Measurements from ENCODE around the gene DMXL2. TPM values are rescaled to one million over a fixed set of nuclear protein-coding genes. Genes with fewer than 3 reads are reported as not detected.
"Not testable (repeated sequence)": the region's sequence is repeated elsewhere in the genome, so short reads cannot be mapped to it uniquely, and the experiment has no call there.

The DMXL2 gene
- total and polyA plus RNA-seq, 12 donors, result 4.5 to 18.6 (median 6.9) TPM

DNA sequence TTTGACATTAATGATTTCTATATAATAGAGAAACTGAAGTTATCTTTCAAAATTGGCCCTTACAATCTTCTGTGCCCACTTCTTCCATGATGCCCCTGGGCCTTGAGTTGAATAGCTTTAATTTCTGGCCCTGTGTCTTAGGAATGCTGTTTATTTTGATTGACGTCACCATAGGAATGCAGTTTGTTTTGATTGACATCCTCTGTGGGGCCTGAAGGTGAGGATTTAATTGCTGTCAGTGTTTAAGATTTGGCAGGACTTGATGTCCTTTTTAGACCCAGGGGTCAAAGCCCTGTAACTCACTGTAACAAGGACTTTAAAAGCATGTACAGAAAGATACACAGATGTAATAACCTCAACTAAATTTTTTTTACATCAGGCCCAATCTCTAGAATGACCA lies 197.8 kb downstream of the DMXL2 start:
- intact Hi-C loops (cut with DNase I), result no loop called here
- Histone ChIP-seq H3K4me3 (no peak overlapping the region), H3K4me1 (no peaks in the 10 kb centered on the region), H3K36me3 (no peaks in the 10 kb centered on the region), H3K9me3 (no peaks in the 10 kb centered on the region), H3K27ac (no peak overlapping the region), H3K27me3 (no peaks in the 10 kb centered on the region)
- ATAC-seq, result peak in 1 of 8 donors; percentile 48
- TF ChIP-seq, protein P1, sequence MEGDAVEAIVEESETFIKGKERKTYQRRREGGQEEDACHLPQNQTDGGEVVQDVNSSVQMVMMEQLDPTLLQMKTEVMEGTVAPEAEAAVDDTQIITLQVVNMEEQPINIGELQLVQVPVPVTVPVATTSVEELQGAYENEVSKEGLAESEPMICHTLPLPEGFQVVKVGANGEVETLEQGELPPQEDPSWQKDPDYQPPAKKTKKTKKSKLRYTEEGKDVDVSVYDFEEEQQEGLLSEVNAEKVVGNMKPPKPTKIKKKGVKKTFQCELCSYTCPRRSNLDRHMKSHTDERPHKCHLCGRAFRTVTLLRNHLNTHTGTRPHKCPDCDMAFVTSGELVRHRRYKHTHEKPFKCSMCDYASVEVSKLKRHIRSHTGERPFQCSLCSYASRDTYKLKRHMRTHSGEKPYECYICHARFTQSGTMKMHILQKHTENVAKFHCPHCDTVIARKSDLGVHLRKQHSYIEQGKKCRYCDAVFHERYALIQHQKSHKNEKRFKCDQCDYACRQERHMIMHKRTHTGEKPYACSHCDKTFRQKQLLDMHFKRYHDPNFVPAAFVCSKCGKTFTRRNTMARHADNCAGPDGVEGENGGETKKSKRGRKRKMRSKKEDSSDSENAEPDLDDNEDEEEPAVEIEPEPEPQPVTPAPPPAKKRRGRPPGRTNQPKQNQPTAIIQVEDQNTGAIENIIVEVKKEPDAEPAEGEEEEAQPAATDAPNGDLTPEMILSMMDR (IDR thresholded peaks at IDR 0.05), result no peak
- 48 to 51% methylated on average over 1 of the region's 1 CpG for WGBS, 2 donors
- DNase-seq, result no peak

DNA sequence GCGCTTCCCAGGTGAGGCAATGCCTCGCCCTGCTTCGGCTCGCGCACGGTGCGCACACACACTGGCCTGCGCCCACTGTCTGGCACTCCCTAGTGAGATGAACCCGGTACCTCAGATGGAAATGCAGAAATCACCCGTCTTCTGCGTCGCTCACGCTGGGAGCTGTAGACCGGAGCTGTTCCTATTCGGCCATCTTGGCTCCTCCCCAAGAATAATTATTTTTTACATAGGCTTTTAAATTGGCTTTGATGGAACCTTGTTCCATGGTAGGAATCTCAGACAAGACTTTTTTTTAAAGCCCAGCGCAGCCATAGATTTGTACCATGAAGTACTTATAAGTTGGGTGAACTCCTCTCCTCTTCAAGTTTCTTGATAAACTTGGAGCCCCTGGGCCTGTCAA lies 199.5 kb downstream of the DMXL2 start:
- H3K27me3 ChIP-seq; intact Hi-C loops (cut with DNase I); ATAC-seq; DNase-seq; H3K27ac ChIP-seq; H3K4me1 ChIP-seq; H3K4me3 ChIP-seq; H3K36me3 ChIP-seq; H3K9me3 ChIP-seq: not testable (repeated sequence)
- 93 to 99% methylated on average over 7 of the region's 16 CpGs for WGBS, 2 donors

DNA sequence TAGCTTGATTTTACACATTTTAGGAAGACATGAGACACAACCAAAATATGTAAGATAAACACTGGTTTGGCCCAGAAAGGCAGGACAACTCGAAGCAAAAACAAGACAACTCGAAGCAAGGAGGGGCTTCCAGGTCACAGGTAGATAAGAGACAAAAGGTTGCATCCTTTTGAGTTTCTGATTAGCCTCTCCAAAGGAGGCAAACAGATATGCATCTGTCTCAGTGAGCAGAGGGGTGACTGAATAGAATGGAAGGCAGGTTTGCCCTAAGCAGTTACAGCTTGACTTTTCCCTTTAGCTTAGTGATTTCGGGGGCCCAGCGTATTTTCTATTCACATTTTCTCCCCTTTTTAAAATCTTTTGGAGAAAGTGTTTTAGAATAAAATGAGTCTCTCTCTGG lies 206.4 kb downstream of the DMXL2 start:
- H3K4me1 ChIP-seq, result no peaks in the 10 kb centered on the region
- no peaks in the 10 kb centered on the region for H3K27me3 ChIP-seq
- ATAC-seq (no peak), DNase-seq (no peak)
- no peak overlapping the region for H3K27ac ChIP-seq
- H3K36me3 ChIP-seq, result no peaks in the 10 kb centered on the region
- WGBS, 2 donors, result 47 to 49% methylated on average over 4 of the region's 4 CpGs
- H3K4me3 ChIP-seq, result no peak overlapping the region
- intact Hi-C loops (cut with DNase I), result no loop called here
- no peaks in the 10 kb centered on the region for H3K9me3 ChIP-seq
- TF ChIP-seq, protein P1 (IDR thresholded peaks at IDR 0.05), result no peak

DNA sequence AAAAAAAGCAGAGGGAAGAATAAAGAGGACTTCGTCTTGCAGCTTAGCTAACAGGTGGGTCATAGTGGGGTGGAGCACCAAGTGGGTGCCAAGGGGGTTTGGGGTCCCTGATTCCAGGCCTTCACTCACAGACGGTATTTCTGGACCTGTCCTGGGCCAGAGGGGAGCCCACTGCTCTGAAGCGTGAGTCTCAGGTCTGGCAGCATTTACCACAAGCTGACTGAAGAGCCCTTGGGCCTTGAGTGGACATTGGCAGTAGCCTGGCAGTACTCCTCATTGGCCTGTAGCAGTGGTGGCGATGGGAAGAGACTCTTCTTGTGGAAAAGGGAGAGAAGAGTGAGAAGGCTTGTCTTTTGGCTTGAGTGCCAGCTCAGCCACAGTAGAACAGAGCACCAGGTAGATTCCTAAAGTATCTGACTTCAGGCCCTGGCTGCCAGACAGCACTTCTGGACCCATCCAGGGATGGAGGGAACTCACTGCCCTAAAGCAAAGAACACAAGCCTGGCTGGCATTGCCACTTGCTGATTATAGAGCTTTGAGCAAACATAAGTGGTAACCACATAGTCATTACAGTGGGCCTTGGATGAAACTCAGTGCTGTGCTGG lies 208.2 kb downstream of the DMXL2 start:
- no peaks in the 10 kb centered on the region for H3K27me3 ChIP-seq
- WGBS, 2 donors, result 85 to 90% methylated on average over 4 of the region's 4 CpGs
- TF ChIP-seq, protein P1 (IDR thresholded peaks at IDR 0.05), result no peak
- no peaks in the 10 kb centered on the region for H3K4me1 ChIP-seq
- DNase-seq (no peak), ATAC-seq (no peak)
- no peak overlapping the region for H3K27ac ChIP-seq
- no peak overlapping the region for H3K4me3 ChIP-seq
- H3K36me3 ChIP-seq, result no peaks in the 10 kb centered on the region
- H3K9me3 ChIP-seq, result no peaks in the 10 kb centered on the region
- intact Hi-C loops (cut with DNase I), result no loop called here

DNA sequence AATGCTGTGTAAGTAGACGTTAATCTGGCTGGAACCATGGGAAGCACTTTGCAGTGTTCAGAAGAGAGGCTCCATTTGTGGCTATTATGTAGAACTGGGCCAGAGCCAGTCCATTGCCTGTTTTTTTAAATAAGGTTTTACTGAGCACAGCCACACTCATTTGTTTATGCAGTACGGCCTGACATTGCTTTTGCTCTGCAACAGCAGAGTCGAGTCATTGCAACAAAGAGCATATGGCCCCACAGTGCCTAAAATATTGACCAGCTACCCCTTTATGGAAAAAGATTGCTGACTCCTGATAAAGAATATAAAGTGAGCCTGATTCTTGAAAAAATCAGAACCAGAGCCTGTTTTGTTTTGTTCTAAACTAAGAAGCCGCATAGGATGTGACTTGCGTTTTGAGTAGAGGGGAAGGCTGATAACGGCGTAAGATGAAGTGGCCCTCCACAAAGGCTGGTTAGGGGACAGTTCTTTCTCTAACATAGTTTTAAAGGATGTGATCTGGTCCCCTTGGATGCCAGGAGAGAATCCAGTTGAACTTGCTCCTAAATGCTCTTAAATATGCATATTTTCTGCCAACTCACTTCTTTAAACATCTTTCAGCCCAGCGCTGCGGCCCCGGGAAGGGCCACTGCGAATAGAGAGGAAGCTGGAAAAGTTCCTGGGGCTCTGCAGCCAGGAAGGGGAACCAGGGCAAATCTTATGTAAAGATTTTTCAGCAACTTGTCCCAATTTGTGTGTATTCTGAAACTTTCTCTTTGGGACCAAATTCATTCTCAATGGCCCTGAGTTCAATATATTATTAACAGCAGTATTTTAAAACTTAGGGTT lies 216.7 kb downstream of the DMXL2 start:
- TF ChIP-seq, protein P1 (IDR thresholded peaks at IDR 0.05), result no peak
- Histone ChIP-seq H3K27ac (no peak overlapping the region), H3K36me3 (no peaks in the 10 kb centered on the region), H3K4me1 (peaks cover 0 to 6% (median 0%) of the 10 kb centered on the region in 9 donors), H3K27me3 (peaks cover 0 to 3% (median 0%) of the 10 kb centered on the region in 7 donors), H3K4me3 (no peak overlapping the region), H3K9me3 (no peaks in the 10 kb centered on the region)
- ATAC-seq, result no peak
- intact Hi-C loops (cut with DNase I), result no loop called here
- no peak for DNase-seq
- WGBS, 2 donors, result 73 to 82% methylated on average over 11 of the region's 11 CpGs

All from heart right ventricle (tissue), 16 donors.